SK-N-SH (cell line): ENCODE results near the gene NDST4.

Source experiments
- CTCF ChIP-seq: fragments of 200-600 bp; sonication (generic); IDR thresholded peaks from 2 replicates; pipeline ENCODE4 v1.6.1; 2017; ENCODE audit warnings: antibody characterized with exemption, mild to moderate bottlenecking, moderate library complexity
- EP300 ChIP-seq, 2 experiments: IDR thresholded peaks; 2 replicates each; pipeline versions ENCODE4 v1.4.0 to v1.6.1; 2012; ENCODE audit warnings: borderline replicate concordance in 1 of 2, low read depth in 1 of 2, low read length in 1 of 2
- MXI1 ChIP-seq: IDR thresholded peaks from 2 replicates; pipeline ENCODE4 v1.6.1; 2012; ENCODE audit warnings: mild to moderate bottlenecking, low read depth, low read length, improper control_type of control experiment
- NRF1 ChIP-seq: IDR thresholded peaks from 2 replicates; pipeline ENCODE4 v1.6.1; 2012; ENCODE audit warnings: low read depth, mild to moderate bottlenecking, low read length
- REST ChIP-seq: IDR thresholded peaks from 2 replicates; pipeline ENCODE4 v1.6.1; 2012; ENCODE audit warnings: mild to moderate bottlenecking, low read depth, low read length, moderate library complexity
- SIN3A ChIP-seq: IDR thresholded peaks from 2 replicates; pipeline ENCODE4 v1.6.1; 2012; ENCODE audit warnings: low read depth, mild to moderate bottlenecking, low read length, moderate library complexity, borderline replicate concordance
- USF2 ChIP-seq: fragments of 150-350 bp; IDR thresholded peaks from 2 replicates; pipeline ENCODE4 v1.6.1; 2017; ENCODE audit warnings: antibody characterized with exemption, low read length, low read depth, borderline replicate concordance
- TF ChIP-seq, protein P1 (sequence below): IDR thresholded peaks from 2 replicates; pipeline ENCODE4 v1.4.0; 2012; ENCODE audit warnings: low read depth

- TF ChIP-seq USF2 (no peak), CTCF (no peak), NRF1 (no peak), EP300 (IDR thresholded peaks at IDR 0.05; ENCODE audit: borderline replicate concordance in 1 of 2, low read depth in 1 of 2, low read length in 1 of 2) (no peak), SIN3A (no peak), REST (no peak), MXI1 (no peak)
- TF ChIP-seq, protein P1, sequence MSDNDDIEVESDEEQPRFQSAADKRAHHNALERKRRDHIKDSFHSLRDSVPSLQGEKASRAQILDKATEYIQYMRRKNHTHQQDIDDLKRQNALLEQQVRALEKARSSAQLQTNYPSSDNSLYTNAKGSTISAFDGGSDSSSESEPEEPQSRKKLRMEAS, result no peak
Observed at GRCh38 chr4:114815760-114816159, 297.7 kb downstream of the NDST4 start.
